SU-DHL-6 (cell line): ENCODE results near the gene RPA3.

Experiments
- EZH2phosphoT487 ChIP-seq: fragments of 200-600 bp; sonication (generic), shearing (Covaris generic); conservative IDR thresholded peaks from 2 replicates; pipeline ENCODE4 v1.6.1; 2018; ENCODE audit warnings: mild to moderate bottlenecking, antibody characterized with exemption, low read length, moderate library complexity, mixed read lengths
- TF ChIP-seq, protein P1 (sequence below): fragments of 200-600 bp; sonication (generic); IDR thresholded peaks from one replicate; pipeline ENCODE4 v1.5.1; 2017; ENCODE audit warnings: antibody characterized with exemption, mild to moderate bottlenecking, low read length, moderate library complexity; ENCODE audit not compliant: insufficient read depth, poor library complexity, severe bottlenecking

DNA sequence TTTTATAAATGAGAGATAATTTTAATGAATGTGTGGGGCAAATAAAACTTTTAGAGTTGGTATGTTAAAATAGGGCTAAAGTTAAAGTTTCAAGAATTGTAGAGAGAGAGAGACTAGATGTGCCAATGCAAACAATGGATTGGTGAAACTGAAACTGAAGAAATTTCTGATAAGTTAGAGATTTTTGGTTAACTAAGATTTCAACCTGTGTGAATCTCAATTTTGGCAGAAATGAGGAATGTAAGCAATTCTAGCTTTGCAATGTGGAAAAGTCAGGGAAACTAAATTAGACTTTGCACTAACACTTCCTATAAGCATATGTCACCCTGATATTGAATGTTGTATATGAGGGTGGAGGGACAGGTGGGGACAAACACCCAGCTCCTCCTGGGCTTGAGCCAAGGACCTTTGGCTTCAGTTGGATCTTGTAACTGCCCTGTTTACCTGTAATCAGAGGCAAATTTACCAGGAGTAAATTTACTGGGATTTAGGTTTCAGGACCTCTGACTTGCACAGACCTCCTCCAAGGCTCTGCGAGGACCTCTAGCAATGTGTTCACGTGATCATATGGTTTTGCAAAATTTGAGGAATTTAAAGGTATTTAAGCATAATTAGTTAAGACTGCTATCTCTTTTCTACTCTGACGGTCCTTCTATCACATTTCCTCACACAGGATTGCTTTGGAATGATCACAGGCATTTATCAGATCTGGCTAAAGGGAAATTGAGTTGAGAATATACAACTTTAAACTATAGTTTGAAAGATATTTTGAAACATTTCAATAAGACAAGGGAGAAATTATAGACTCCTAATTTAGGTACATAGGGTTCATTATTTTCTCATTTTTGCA, 33.1 kb upstream of the RPA3 start:
- TF ChIP-seq, protein P1, sequence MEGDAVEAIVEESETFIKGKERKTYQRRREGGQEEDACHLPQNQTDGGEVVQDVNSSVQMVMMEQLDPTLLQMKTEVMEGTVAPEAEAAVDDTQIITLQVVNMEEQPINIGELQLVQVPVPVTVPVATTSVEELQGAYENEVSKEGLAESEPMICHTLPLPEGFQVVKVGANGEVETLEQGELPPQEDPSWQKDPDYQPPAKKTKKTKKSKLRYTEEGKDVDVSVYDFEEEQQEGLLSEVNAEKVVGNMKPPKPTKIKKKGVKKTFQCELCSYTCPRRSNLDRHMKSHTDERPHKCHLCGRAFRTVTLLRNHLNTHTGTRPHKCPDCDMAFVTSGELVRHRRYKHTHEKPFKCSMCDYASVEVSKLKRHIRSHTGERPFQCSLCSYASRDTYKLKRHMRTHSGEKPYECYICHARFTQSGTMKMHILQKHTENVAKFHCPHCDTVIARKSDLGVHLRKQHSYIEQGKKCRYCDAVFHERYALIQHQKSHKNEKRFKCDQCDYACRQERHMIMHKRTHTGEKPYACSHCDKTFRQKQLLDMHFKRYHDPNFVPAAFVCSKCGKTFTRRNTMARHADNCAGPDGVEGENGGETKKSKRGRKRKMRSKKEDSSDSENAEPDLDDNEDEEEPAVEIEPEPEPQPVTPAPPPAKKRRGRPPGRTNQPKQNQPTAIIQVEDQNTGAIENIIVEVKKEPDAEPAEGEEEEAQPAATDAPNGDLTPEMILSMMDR = no peak
- no peak for TF ChIP-seq EZH2phosphoT487
